Caco-2 (cell line): ENCODE measurements around the gene TBX21. TPM values are rescaled to one million over a fixed set of nuclear protein-coding genes. Genes with fewer than 3 reads are reported as not detected.

ENCODE experiments used
- BruUV-seq: library from RNA; stranded (reverse); fragments of 400-500 nt; replicated peaks from 2 replicates; lab custom pipeline; 2021; lab: Mats Ljungman, UMichigan
- CTCF ChIA-PET: fragments of 300-600 bp; sonication (Branson Sonifier 250); formaldehyde crosslinking; loops from one replicate; lab custom pipeline; 2022; ENCODE audit warnings: antibody characterized with exemption; lab: Charles Lee
- POLR2A ChIA-PET: fragments of 300-600 bp; sonication (Branson Sonifier 250); formaldehyde crosslinking; loops from one replicate; lab custom pipeline; 2022; ENCODE audit warnings: antibody characterized with exemption; lab: Charles Lee
- DNase-seq, 2 experiments: peaks; one replicate each; pipeline versions ENCODE4 v3.0.0 to v3.0.0-alpha.2; 2020 to 2022
- H3K27me3 ChIP-seq: replicated peaks from 2 replicates; pipeline ENCODE4 v1.6.0; 2011; ENCODE audit warnings: low read length; ENCODE audit not compliant: control insufficient read depth, insufficient read depth
- H3K36me3 ChIP-seq: 2 replicates; pipeline ENCODE4 v1.5.1; 2011; ENCODE audit warnings: low read length; ENCODE audit not compliant: control insufficient read depth, insufficient read depth
- H3K4me1 ChIP-seq: fragments of 250-450 bp; sonication (Bioruptor Pico); 2 replicates; pipeline ENCODE4 v1.5.1; 2020; ENCODE audit warnings: mild to moderate bottlenecking
- H3K4me3 ChIP-seq: 2 replicates; pipeline ENCODE4 v1.5.1; 2011; ENCODE audit warnings: low read depth, mild to moderate bottlenecking, control low read depth, low read length
- H3K9me3 ChIP-seq: fragments of 250-450 bp; sonication (Bioruptor Pico); 2 replicates; pipeline ENCODE4 v1.5.1; 2020; ENCODE audit warnings: mild to moderate bottlenecking, moderate library complexity
- H3K27ac Mint-ChIP-seq: one replicate; pipeline ENCODE4 v1.8.0; 2022; ENCODE audit warnings: mixed read lengths; ENCODE audit not compliant: unreplicated experiment
- H3K27me3 Mint-ChIP-seq: one replicate; pipeline ENCODE4 v1.8.0; 2022; ENCODE audit warnings: mixed read lengths; ENCODE audit not compliant: insufficient read depth, unreplicated experiment
- H3K36me3 Mint-ChIP-seq: one replicate; pipeline ENCODE4 v1.8.0; 2022; ENCODE audit warnings: mild to moderate bottlenecking, mixed read lengths; ENCODE audit not compliant: insufficient read depth, unreplicated experiment
- H3K4me1 Mint-ChIP-seq: one replicate; pipeline ENCODE4 v1.8.0; 2022; ENCODE audit warnings: low read depth, mixed read lengths; ENCODE audit not compliant: unreplicated experiment
- H3K4me3 Mint-ChIP-seq: one replicate; pipeline ENCODE4 v1.8.0; 2022; ENCODE audit warnings: mild to moderate bottlenecking, moderate library complexity, mixed read lengths; ENCODE audit not compliant: unreplicated experiment
- H3K9me3 Mint-ChIP-seq: one replicate; pipeline ENCODE4 v1.8.0; 2022; ENCODE audit warnings: mixed read lengths; ENCODE audit not compliant: unreplicated experiment
- intact Hi-C: fragments of 100-400 bp; cut with micrococcal nuclease; formaldehyde crosslinking; loops from one replicate; pipeline ENCODE4 v1.10.0; 2022; ENCODE audit not compliant: unreplicated experiment
- total RNA-seq: library from RNA; stranded (reverse); gene quantifications from 2 replicates; pipeline ENCODE4 v1.2.3, GENCODE V29; 2022
- TF ChIP-seq, protein P1 (sequence below), 2 experiments: fragments of 200-600 bp in 1 of 2; IDR thresholded peaks; 1 replicate in 1 of 2; 2 replicates in 1 of 2; pipeline versions ENCODE4 v1.5.1 to v1.8.0; 2011 to 2022; ENCODE audit warnings: antibody characterized with exemption in 1 of 2, control low read depth in 1 of 2, inconsistent platforms in 1 of 2, low read depth in 1 of 2, low read length in 1 of 2, mild to moderate bottlenecking in 1 of 2, moderate library complexity in 1 of 2; ENCODE audit not compliant: insufficient read depth in 1 of 2, severe bottlenecking in 1 of 2, unreplicated experiment in 1 of 2

TBX21 gene
- total RNA-seq, 1 experiment from 2014 or later = not detected

DNA sequence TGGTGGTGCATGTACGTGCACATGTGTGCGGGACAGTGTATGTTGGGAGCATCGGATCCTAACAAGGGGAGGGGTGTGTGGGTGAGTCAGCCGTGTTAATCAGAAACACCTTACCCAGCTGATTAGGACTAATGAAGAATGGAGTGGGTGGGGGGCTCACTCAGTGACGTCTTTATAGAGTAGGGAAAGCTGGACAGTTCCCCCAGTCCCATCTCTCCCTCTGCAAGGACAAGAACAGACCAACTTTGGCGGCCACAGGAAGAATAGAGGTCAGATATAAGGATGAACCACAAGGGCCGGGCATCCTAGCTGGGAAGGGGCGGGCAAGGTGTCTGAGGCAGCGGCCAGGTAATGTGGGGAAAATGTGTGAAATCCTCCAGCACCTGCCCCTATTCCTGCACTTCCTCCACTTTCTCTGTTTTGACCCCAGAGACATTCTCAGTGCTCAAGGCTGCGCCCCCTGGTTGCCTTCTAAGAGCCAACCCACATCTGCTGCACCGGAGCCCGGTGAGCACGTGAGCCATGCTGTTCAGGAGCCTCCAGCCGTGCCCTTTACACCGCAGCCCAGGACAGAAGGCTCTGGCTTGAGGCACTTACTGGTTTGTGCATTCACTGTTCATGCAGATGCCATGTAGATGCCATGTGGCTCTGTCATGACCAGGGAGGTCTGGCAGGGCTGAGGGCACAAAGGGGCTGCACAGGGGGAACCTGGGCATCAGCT is 18.9 kb upstream of the TBX21 start:
- H3K4me1 Mint-ChIP-seq = peaks cover 6% of the 10 kb centered on the region
- TF ChIP-seq, protein P1, sequence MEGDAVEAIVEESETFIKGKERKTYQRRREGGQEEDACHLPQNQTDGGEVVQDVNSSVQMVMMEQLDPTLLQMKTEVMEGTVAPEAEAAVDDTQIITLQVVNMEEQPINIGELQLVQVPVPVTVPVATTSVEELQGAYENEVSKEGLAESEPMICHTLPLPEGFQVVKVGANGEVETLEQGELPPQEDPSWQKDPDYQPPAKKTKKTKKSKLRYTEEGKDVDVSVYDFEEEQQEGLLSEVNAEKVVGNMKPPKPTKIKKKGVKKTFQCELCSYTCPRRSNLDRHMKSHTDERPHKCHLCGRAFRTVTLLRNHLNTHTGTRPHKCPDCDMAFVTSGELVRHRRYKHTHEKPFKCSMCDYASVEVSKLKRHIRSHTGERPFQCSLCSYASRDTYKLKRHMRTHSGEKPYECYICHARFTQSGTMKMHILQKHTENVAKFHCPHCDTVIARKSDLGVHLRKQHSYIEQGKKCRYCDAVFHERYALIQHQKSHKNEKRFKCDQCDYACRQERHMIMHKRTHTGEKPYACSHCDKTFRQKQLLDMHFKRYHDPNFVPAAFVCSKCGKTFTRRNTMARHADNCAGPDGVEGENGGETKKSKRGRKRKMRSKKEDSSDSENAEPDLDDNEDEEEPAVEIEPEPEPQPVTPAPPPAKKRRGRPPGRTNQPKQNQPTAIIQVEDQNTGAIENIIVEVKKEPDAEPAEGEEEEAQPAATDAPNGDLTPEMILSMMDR (IDR thresholded peaks at IDR 0.05; ENCODE audit: insufficient read depth in 1 of 2, low read depth in 1 of 2, low read length in 1 of 2, severe bottlenecking in 1 of 2, unreplicated experiment in 1 of 2) = peak in 1 of 2 experiments; percentile 33
- H3K9me3 ChIP-seq = no peaks in the 10 kb centered on the region
- H3K4me3 ChIP-seq = no peak overlapping the region
- ChIA-PET CTCF (interaction anchor here (1.5 kb wide), 1 partner anchor 21 kb away, joined by 3 read pairs; no protein-coding TSS in a partner anchor), POLR2A (no interaction called here)
- BruUV-seq = no TSS peak
- H3K4me3 Mint-ChIP-seq = no peak overlapping the region
- H3K4me1 ChIP-seq = no peaks in the 10 kb centered on the region
- no peaks in the 10 kb centered on the region for H3K9me3 Mint-ChIP-seq
- H3K27me3 Mint-ChIP-seq = peaks cover 38% of the 10 kb centered on the region
- no peaks in the 10 kb centered on the region for H3K36me3 Mint-ChIP-seq
- intact Hi-C loops = no loop called here
- H3K27ac Mint-ChIP-seq = no peak overlapping the region
- no peak for DNase-seq
- H3K27me3 ChIP-seq = peaks cover 2% of the 10 kb centered on the region; the same call in 1 of the 2 replicates
- 0 out of 2 replicates have a peak, but pooled peaks cover 1% of the 10 kb centered on the region for H3K36me3 ChIP-seq

DNA sequence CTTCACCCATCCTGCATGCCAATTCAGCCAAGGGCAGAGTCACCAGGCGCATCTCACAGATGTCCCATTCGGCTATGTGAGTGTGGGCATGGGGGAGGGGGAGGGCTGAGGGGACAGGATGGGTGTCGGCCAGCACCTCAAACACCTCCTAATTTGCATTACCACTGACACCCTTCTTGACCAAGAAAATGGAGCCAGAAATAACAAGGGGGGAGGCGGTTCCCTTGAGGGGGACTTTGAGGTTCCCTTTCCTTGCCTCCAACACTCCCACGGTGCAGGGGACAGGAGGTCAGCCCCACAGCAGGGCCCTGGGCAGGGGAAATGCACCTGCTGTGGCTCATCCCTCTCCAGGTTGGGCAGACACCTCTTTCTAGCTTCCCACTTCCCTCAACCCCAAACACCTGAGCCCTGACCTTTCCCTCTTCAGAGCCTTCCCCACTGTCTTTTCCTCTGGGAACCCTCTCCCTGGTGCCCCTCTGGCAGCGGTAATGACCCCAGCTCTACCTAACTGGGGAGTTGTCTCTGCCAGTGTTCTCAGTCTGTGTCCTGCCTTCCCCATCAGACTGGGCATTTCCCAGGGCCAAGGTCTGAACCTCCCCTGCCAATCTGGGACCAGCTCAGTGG is 18.2 kb upstream of the TBX21 start:
- Mint-ChIP-seq H3K27ac (no peak overlapping the region), H3K27me3 (peaks cover 38% of the 10 kb centered on the region), H3K36me3 (no peaks in the 10 kb centered on the region), H3K9me3 (no peaks in the 10 kb centered on the region), H3K4me3 (no peak overlapping the region), H3K4me1 (peaks cover 6% of the 10 kb centered on the region)
- Histone ChIP-seq H3K9me3 (no peaks in the 10 kb centered on the region), H3K4me3 (no peak overlapping the region), H3K4me1 (no peaks in the 10 kb centered on the region), H3K27me3 (peaks cover 3% of the 10 kb centered on the region; the same call in 1 of the 2 replicates), H3K36me3 (0 out of 2 replicates have a peak, but pooled peaks cover 1% of the 10 kb centered on the region)
- no TSS peak for BruUV-seq
- TF ChIP-seq, protein P1 (IDR thresholded peaks at IDR 0.05; ENCODE audit: insufficient read depth in 1 of 2, low read depth in 1 of 2, low read length in 1 of 2, severe bottlenecking in 1 of 2, unreplicated experiment in 1 of 2) = no peak
- intact Hi-C loops = no loop called here
- DNase-seq = no peak
- ChIA-PET CTCF (interaction anchor here (1.5 kb wide), 1 partner anchor 22 kb away, joined by 3 read pairs; no protein-coding TSS in a partner anchor), POLR2A (interaction anchor here (0.5 kb wide), 1 partner anchor 65 kb away, joined by 3 read pairs; the partner anchor contains the start of gene KPNB1)

DNA sequence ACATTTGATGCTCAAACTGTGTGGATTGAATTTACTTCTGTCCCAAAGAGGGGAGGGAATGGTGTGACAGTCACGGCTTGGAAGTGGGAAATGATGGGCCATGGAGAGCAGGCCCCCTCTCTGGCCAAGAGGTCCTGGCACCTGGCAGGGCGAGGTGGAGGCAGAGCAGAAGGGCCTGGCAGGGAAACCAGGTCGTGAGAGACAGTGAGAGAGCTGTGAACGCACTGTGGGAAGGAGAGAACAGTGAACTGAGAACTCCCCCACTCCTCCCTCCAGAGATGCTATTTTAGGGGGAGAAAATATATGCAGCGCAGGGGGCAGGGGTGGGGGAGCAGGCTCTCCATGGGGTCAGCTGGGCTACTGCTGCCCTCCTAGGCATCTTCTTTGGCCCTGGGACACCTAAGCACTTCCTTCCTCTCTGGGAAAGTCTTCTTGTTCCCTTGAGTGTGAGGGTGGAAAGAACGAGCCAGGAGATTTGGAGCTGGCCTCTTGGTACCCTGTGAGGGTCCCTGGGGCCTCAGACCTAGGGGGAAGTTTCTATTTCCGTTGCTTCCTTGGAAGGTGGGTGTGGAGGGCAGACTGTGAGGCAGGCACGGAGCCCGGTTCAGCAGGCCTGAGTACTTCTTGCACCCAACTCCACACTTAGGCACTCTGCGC is 17.2 kb upstream of the TBX21 start:
- Mint-ChIP-seq H3K27ac (no peak overlapping the region), H3K4me3 (no peak overlapping the region), H3K4me1 (peaks cover 6% of the 10 kb centered on the region), H3K27me3 (peaks cover 46% of the 10 kb centered on the region), H3K36me3 (no peaks in the 10 kb centered on the region), H3K9me3 (no peaks in the 10 kb centered on the region)
- Histone ChIP-seq H3K27me3 (peaks cover 3% of the 10 kb centered on the region; the same call in 1 of the 2 replicates), H3K4me1 (peaks cover 3% of the 10 kb centered on the region; the same call in 1 of the 2 replicates), H3K9me3 (no peaks in the 10 kb centered on the region), H3K36me3 (no peaks in the 10 kb centered on the region), H3K4me3 (no peak overlapping the region)
- DNase-seq = no peak
- no TSS peak for BruUV-seq
- ChIA-PET POLR2A (interaction anchor here (0.5 kb wide), 1 partner anchor 66 kb away, joined by 3 read pairs; the partner anchor contains the start of gene KPNB1), CTCF (no interaction called here)
- TF ChIP-seq, protein P1 (IDR thresholded peaks at IDR 0.05; ENCODE audit: insufficient read depth in 1 of 2, low read depth in 1 of 2, low read length in 1 of 2, severe bottlenecking in 1 of 2, unreplicated experiment in 1 of 2) = no peak
- intact Hi-C loops = no loop called here
